ENCODE results near the gene CLCNKA.

DNA sequence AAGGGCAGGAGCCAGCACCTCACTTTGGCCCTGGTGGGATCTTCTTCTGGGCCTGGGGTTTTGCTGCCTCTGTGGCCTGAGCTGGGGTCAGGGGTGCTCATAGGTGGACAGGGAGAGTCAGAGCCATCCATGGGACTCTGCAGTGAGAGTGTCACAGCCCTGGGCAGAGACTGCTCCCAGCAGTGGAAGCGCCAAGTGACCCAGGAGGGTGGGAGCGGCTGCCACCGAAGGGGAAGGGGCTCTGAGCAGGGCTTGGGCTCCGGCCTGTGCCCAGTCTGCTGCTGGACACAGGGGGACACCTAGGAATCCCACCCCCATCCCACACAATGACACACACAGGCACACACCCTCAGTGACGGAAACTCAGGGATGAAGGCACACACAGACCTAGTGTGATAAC, 22.1 kb downstream of the CLCNKA start:
- TF ChIP-seq ZNF274 (IDR thresholded peaks at IDR 0.05; ENCODE audit: low read depth, low read length), result no peak
- no peak for TF ChIP-seq YY1 (IDR thresholded peaks at IDR 0.05; ENCODE audit: insufficient read depth, insufficient read length)
- TF ChIP-seq SUZ12 (IDR thresholded peaks at IDR 0.05; ENCODE audit: extremely low read depth, insufficient read depth, insufficient read length), result no peak
